Rectal smooth muscle tissue (tissue), 1 donor: ENCODE measurements around the gene SERGEF.
A peak's percentile ranks its signal among the peaks of the same experiment; 100 is the strongest.
"Not testable (repeated sequence)": the region's sequence is repeated elsewhere in the genome, so short reads cannot be mapped to it uniquely, and the experiment has no call there.

Source experiments
- H3K27ac ChIP-seq: one replicate; pipeline ENCODE4 v1.7.0; 2013; ENCODE audit warnings: low read depth, low read length, inconsistent platforms
- H3K27me3 ChIP-seq: one replicate; pipeline ENCODE4 v1.7.0; 2013; ENCODE audit warnings: low read length; ENCODE audit not compliant: control insufficient read depth, insufficient read depth
- H3K36me3 ChIP-seq: one replicate; pipeline ENCODE4 v1.7.0; 2013; ENCODE audit warnings: low read length; ENCODE audit not compliant: control insufficient read depth, insufficient read depth
- H3K4me1 ChIP-seq: one replicate; pipeline ENCODE4 v1.7.0; 2013; ENCODE audit warnings: low read length; ENCODE audit not compliant: control insufficient read depth, insufficient read depth
- H3K4me3 ChIP-seq: one replicate; pipeline ENCODE4 v1.7.0; 2013; ENCODE audit warnings: low read length
- H3K9ac ChIP-seq: one replicate; pipeline ENCODE4 v1.7.0; 2013; ENCODE audit warnings: low read length

Gene SERGEF

GRCh38 chr11:18013790-18014507, 1.1 kb upstream of the SERGEF start:
- Histone ChIP-seq H3K4me1 (no peaks in the 10 kb centered on the region), H3K9ac (peak overlapping the region; percentile 16), H3K27me3 (no peaks in the 10 kb centered on the region), H3K4me3 (peak overlapping the region; percentile 95), H3K36me3 (no peaks in the 10 kb centered on the region), H3K27ac (no peak overlapping the region)

GRCh38 chr11:18012122-18012905, 533 bp downstream of the SERGEF start:
- no peak overlapping the region for H3K27ac ChIP-seq
- H3K4me3 ChIP-seq: peak overlapping the region; percentile 95
- peak overlapping the region; percentile 7 for H3K9ac ChIP-seq
- no peaks in the 10 kb centered on the region for H3K27me3 ChIP-seq
- H3K36me3 ChIP-seq: no peaks in the 10 kb centered on the region
- no peaks in the 10 kb centered on the region for H3K4me1 ChIP-seq

- Histone ChIP-seq H3K9ac (no peak overlapping the region), H3K27me3 (no peaks in the 10 kb centered on the region), H3K27ac (no peak overlapping the region), H3K4me1 (no peaks in the 10 kb centered on the region), H3K36me3 (no peaks in the 10 kb centered on the region), H3K4me3 (peak overlapping the region; percentile 95)
Observed at GRCh38 chr11:18011633-18012032, 1.2 kb downstream of the SERGEF start.

- H3K27me3 ChIP-seq: no peaks in the 10 kb centered on the region
- H3K9ac ChIP-seq: no peak overlapping the region
- no peaks in the 10 kb centered on the region for H3K36me3 ChIP-seq
- H3K4me1 ChIP-seq: no peaks in the 10 kb centered on the region
- H3K4me3 ChIP-seq: no peak overlapping the region
- no peak overlapping the region for H3K27ac ChIP-seq
Observed at GRCh38 chr11:18010977-18011586, 1.8 kb downstream of the SERGEF start.

- peaks cover 5% of the 10 kb centered on the region for H3K36me3 ChIP-seq
- H3K9ac ChIP-seq: no peak overlapping the region
- H3K4me1 ChIP-seq: no peaks in the 10 kb centered on the region
- no peak overlapping the region for H3K27ac ChIP-seq
- no peak overlapping the region for H3K4me3 ChIP-seq
- no peaks in the 10 kb centered on the region for H3K27me3 ChIP-seq
Observed at GRCh38 chr11:18010121-18010670, 2.7 kb downstream of the SERGEF start.

- no peak overlapping the region for H3K27ac ChIP-seq
- H3K36me3 ChIP-seq: peaks cover 12% of the 10 kb centered on the region
- H3K4me1 ChIP-seq: no peaks in the 10 kb centered on the region
- H3K4me3 ChIP-seq: no peak overlapping the region
- H3K27me3 ChIP-seq: no peaks in the 10 kb centered on the region
- no peak overlapping the region for H3K9ac ChIP-seq
Observed at GRCh38 chr11:18005376-18006129, 7.3 kb downstream of the SERGEF start.

- Histone ChIP-seq H3K27me3 (no peaks in the 10 kb centered on the region), H3K4me1 (no peaks in the 10 kb centered on the region), H3K27ac (no peak overlapping the region), H3K36me3 (peaks cover 16% of the 10 kb centered on the region), H3K9ac (no peak overlapping the region), H3K4me3 (no peak overlapping the region)
Observed at GRCh38 chr11:18001191-18001590, 11.7 kb downstream of the SERGEF start.

- Histone ChIP-seq H3K4me1 (no peaks in the 10 kb centered on the region), H3K9ac (no peak overlapping the region), H3K27ac (no peak overlapping the region), H3K36me3 (peaks cover 19% of the 10 kb centered on the region), H3K4me3 (no peak overlapping the region), H3K27me3 (no peaks in the 10 kb centered on the region)
Observed at GRCh38 chr11:18000760-18001159, 12.1 kb downstream of the SERGEF start.

GRCh38 chr11:18000128-18000527, 12.7 kb downstream of the SERGEF start:
- not testable (repeated sequence) for H3K9ac ChIP-seq, H3K4me3 ChIP-seq, H3K27me3 ChIP-seq, H3K27ac ChIP-seq, H3K4me1 ChIP-seq
- peaks cover 17% of the 10 kb centered on the region for H3K36me3 ChIP-seq

GRCh38 chr11:17992916-17993315, 19.9 kb downstream of the SERGEF start:
- H3K4me3 ChIP-seq: no peak overlapping the region
- no peak overlapping the region for H3K27ac ChIP-seq
- H3K27me3 ChIP-seq: no peaks in the 10 kb centered on the region
- no peak overlapping the region for H3K9ac ChIP-seq
- peaks cover 10% of the 10 kb centered on the region for H3K36me3 ChIP-seq
- no peaks in the 10 kb centered on the region for H3K4me1 ChIP-seq

GRCh38 chr11:17991783-17992433, 20.9 kb downstream of the SERGEF start:
- Histone ChIP-seq H3K27ac (no peak overlapping the region), H3K27me3 (no peaks in the 10 kb centered on the region), H3K36me3 (peaks cover 15% of the 10 kb centered on the region)

More at GRCh38 chr11:17991783-17992433, 20.9 kb downstream of the SERGEF start:
- H3K9ac ChIP-seq: no peak overlapping the region
- no peaks in the 10 kb centered on the region for H3K4me1 ChIP-seq
- H3K4me3 ChIP-seq: no peak overlapping the region
